ENCODE data around the gene FCN2.

The FCN2 gene

GRCh38 chr9:134883040-134883782 is 2.6 kb downstream of the FCN2 start:
- peaks cover 98% of the 10 kb centered on the region for H3K27me3 ChIP-seq (replicated peaks; ENCODE audit: insufficient read depth, low read length)
- H3K9me3 ChIP-seq (replicated peaks; ENCODE audit: insufficient read depth, low read length): no peaks in the 10 kb centered on the region
- H3K79me2 ChIP-seq (ENCODE audit: low read length): no peaks in the 10 kb centered on the region
- no peaks in the 10 kb centered on the region for H3K4me1 ChIP-seq (ENCODE audit: low read length)
- no peak for DNase-seq
- H3K9me2 ChIP-seq (replicated peaks; ENCODE audit: insufficient read depth, low read length): no peaks in the 10 kb centered on the region
- TF ChIP-seq EZH2 (optimal IDR thresholded peaks at IDR 0.05; ENCODE audit: low read depth, low read length) (no peak), CTCF (IDR thresholded peaks at IDR 0.05; ENCODE audit: low read length) (no peak), EZH2phosphoT487 (IDR thresholded peaks at IDR 0.05; ENCODE audit: low read length) (no peak)
- H3F3A ChIP-seq (ENCODE audit: insufficient read depth, low read length): no peaks in the 10 kb centered on the region
- H3K4me2 ChIP-seq (ENCODE audit: low read depth, low read length): no peak overlapping the region
- no peak overlapping the region for H3K4me3 ChIP-seq (ENCODE audit: low read length)
- no peaks in the 10 kb centered on the region for H3K36me3 ChIP-seq (replicated peaks; ENCODE audit: insufficient read depth, low read length)
- H3K27ac ChIP-seq (ENCODE audit: low read length): no peak overlapping the region
- no peak overlapping the region for H3K9ac ChIP-seq (ENCODE audit: low read length)
- H4K20me1 ChIP-seq (ENCODE audit: insufficient read depth, low read length): no peaks in the 10 kb centered on the region
- no peak overlapping the region for H2AFZ ChIP-seq (ENCODE audit: low read length)

- Histone ChIP-seq H3K9me3 (replicated peaks; ENCODE audit: insufficient read depth, low read length) (no peaks in the 10 kb centered on the region), H3K4me1 (ENCODE audit: low read length) (no peaks in the 10 kb centered on the region), H4K20me1 (ENCODE audit: insufficient read depth, low read length) (no peaks in the 10 kb centered on the region), H3K27ac (ENCODE audit: low read length) (no peak overlapping the region), H2AFZ (ENCODE audit: low read length) (no peak overlapping the region), H3K27me3 (replicated peaks; ENCODE audit: insufficient read depth, low read length) (peaks cover 98% of the 10 kb centered on the region), H3K4me3 (ENCODE audit: low read length) (no peak overlapping the region), H3K79me2 (ENCODE audit: low read length) (no peaks in the 10 kb centered on the region), H3F3A (ENCODE audit: insufficient read depth, low read length) (no peaks in the 10 kb centered on the region), H3K4me2 (ENCODE audit: low read depth, low read length) (no peak overlapping the region), H3K9me2 (replicated peaks; ENCODE audit: insufficient read depth, low read length) (no peaks in the 10 kb centered on the region), H3K36me3 (replicated peaks; ENCODE audit: insufficient read depth, low read length) (no peaks in the 10 kb centered on the region), H3K9ac (ENCODE audit: low read length) (no peak overlapping the region)
- DNase-seq: no peak
- TF ChIP-seq EZH2 (optimal IDR thresholded peaks at IDR 0.05; ENCODE audit: low read depth, low read length) (no peak), CTCF (IDR thresholded peaks at IDR 0.05; ENCODE audit: low read length) (no peak), EZH2phosphoT487 (IDR thresholded peaks at IDR 0.05; ENCODE audit: low read length) (no peak)
Observed at GRCh38 chr9:134884492-134884891, 3.9 kb downstream of the FCN2 start.

- no peaks in the 10 kb centered on the region for H3F3A ChIP-seq (ENCODE audit: insufficient read depth, low read length)
- no peak overlapping the region for H2AFZ ChIP-seq (ENCODE audit: low read length)
Observed at GRCh38 chr9:134885001-134885678, 4.5 kb downstream of the FCN2 start.

More at GRCh38 chr9:134885001-134885678, 4.5 kb downstream of the FCN2 start:
- no peak overlapping the region for H3K4me3 ChIP-seq (ENCODE audit: low read length)
- no peak for DNase-seq
- H3K4me1 ChIP-seq (ENCODE audit: low read length): no peaks in the 10 kb centered on the region
- H3K27me3 ChIP-seq (replicated peaks; ENCODE audit: insufficient read depth, low read length): peaks cover 98% of the 10 kb centered on the region
- TF ChIP-seq EZH2phosphoT487 (IDR thresholded peaks at IDR 0.05; ENCODE audit: low read length) (no peak), EZH2 (optimal IDR thresholded peaks at IDR 0.05; ENCODE audit: low read depth, low read length) (no peak), CTCF (IDR thresholded peaks at IDR 0.05; ENCODE audit: low read length) (no peak)
- H3K36me3 ChIP-seq (replicated peaks; ENCODE audit: insufficient read depth, low read length): no peaks in the 10 kb centered on the region
- H3K4me2 ChIP-seq (ENCODE audit: low read depth, low read length): no peak overlapping the region
- no peaks in the 10 kb centered on the region for H3K9me2 ChIP-seq (replicated peaks; ENCODE audit: insufficient read depth, low read length)
- no peak overlapping the region for H3K9ac ChIP-seq (ENCODE audit: low read length)
- no peak overlapping the region for H3K27ac ChIP-seq (ENCODE audit: low read length)
- no peaks in the 10 kb centered on the region for H3K9me3 ChIP-seq (replicated peaks; ENCODE audit: insufficient read depth, low read length)
- H4K20me1 ChIP-seq (ENCODE audit: insufficient read depth, low read length): no peaks in the 10 kb centered on the region
- H3K79me2 ChIP-seq (ENCODE audit: low read length): no peaks in the 10 kb centered on the region

All from MM.1S (cell line).